Hepatocyte (in vitro differentiated cells): Measurements from ENCODE around the gene SH2D7. TPM values are rescaled to one million over a fixed set of nuclear protein-coding genes. Genes with fewer than 3 reads are reported as not detected.

Source experiments
- DNase-seq: peaks from one replicate; pipeline ENCODE4 v3.0.0-alpha.2; 2016; ENCODE audit warnings: low spot score
- H2AFZ ChIP-seq: fragments of 200-600 bp; sonication (generic); 2 replicates; pipeline ENCODE4 v1.6.0; 2016; ENCODE audit warnings: antibody characterized with exemption, mild to moderate bottlenecking
- H3K27ac ChIP-seq: fragments of 200-600 bp; sonication (generic); 2 replicates; pipeline ENCODE4 v1.5.1; 2016; ENCODE audit warnings: mild to moderate bottlenecking
- H3K27me3 ChIP-seq: fragments of 200-600 bp; sonication (generic); 2 replicates; pipeline ENCODE4 v1.6.1; 2016
- H3K36me3 ChIP-seq: fragments of 200-600 bp; sonication (generic); replicated peaks from 2 replicates; pipeline ENCODE4 v1.5.1; 2016; ENCODE audit warnings: low read depth; ENCODE audit not compliant: insufficient read depth
- H3K4me1 ChIP-seq: fragments of 200-600 bp; sonication (generic); 2 replicates; pipeline ENCODE4 v1.5.1; 2016; ENCODE audit warnings: mild to moderate bottlenecking, moderate library complexity; ENCODE audit not compliant: insufficient read depth
- H3K4me2 ChIP-seq: fragments of 200-600 bp; sonication (generic); 2 replicates; pipeline ENCODE4 v1.6.0; 2016
- H3K4me3 ChIP-seq: fragments of 200-600 bp; sonication (generic); 2 replicates; pipeline ENCODE4 v1.5.1; 2016; ENCODE audit warnings: mild to moderate bottlenecking
- H3K79me2 ChIP-seq: fragments of 200-600 bp; sonication (generic); 2 replicates; pipeline ENCODE4 v1.6.0; 2017; ENCODE audit warnings: mild to moderate bottlenecking
- H3K9me2 ChIP-seq: fragments of 200-600 bp; sonication (generic); replicated peaks from 2 replicates; pipeline ENCODE4 v1.6.0; 2017; ENCODE audit warnings: mild to moderate bottlenecking; ENCODE audit not compliant: insufficient read depth
- H3K9me3 ChIP-seq: fragments of 200-600 bp; sonication (generic); 2 replicates; pipeline ENCODE4 v1.5.1; 2016; ENCODE audit warnings: low read depth, mild to moderate bottlenecking
- H4K20me1 ChIP-seq: fragments of 200-600 bp; sonication (generic); 2 replicates; pipeline ENCODE4 v1.6.0; 2016; ENCODE audit warnings: mild to moderate bottlenecking; ENCODE audit not compliant: insufficient read depth, poor library complexity, severe bottlenecking
- EZH2 ChIP-seq: fragments of 200-600 bp; sonication (generic); IDR thresholded peaks from 2 replicates; pipeline ENCODE4 v1.6.1; 2016; ENCODE audit warnings: antibody characterized with exemption, mild to moderate bottlenecking, borderline replicate concordance
- EZH2phosphoT487 ChIP-seq: fragments of 200-600 bp; sonication (generic); IDR thresholded peaks from one replicate; pipeline ENCODE4 v1.6.1; 2018; ENCODE audit warnings: antibody characterized with exemption, mild to moderate bottlenecking, low read depth, moderate library complexity; ENCODE audit not compliant: unreplicated experiment, severe bottlenecking
- WGBS: methylation state at CpG from one replicate; pipeline ENCODE4 v1.1.6; 2016; ENCODE audit warnings: low lambda C conversion rate; ENCODE audit errors: missing lambda C conversion rate; 5-methylcytosine and 5-hydroxymethylcytosine counted together
- polyA plus RNA-seq: library from polyadenylated mRNA; unstranded; fragments of >200 nt; fragmentation: Nextera tagmentation; extraction: Ambion mirVana; gene quantifications from 2 replicates; pipeline ENCODE4 v1.2.1, GENCODE V29; 2016
- total RNA-seq: library from RNA; depleted of rRNA; stranded (reverse); fragments of >200 nt; gene quantifications from 2 replicates; pipeline ENCODE4 v1.2.3, GENCODE V29; 2014
- TF ChIP-seq, protein P1 (sequence below): fragments of 200-600 bp; sonication (generic); IDR thresholded peaks from 2 replicates; pipeline ENCODE4 v1.5.1; 2016; ENCODE audit warnings: antibody characterized with exemption, mild to moderate bottlenecking; ENCODE audit not compliant: poor library complexity

Gene SH2D7
- total and polyA plus RNA-seq, 2 experiments from 2014 or later: 0.22 TPM; not detected in 1

DNA sequence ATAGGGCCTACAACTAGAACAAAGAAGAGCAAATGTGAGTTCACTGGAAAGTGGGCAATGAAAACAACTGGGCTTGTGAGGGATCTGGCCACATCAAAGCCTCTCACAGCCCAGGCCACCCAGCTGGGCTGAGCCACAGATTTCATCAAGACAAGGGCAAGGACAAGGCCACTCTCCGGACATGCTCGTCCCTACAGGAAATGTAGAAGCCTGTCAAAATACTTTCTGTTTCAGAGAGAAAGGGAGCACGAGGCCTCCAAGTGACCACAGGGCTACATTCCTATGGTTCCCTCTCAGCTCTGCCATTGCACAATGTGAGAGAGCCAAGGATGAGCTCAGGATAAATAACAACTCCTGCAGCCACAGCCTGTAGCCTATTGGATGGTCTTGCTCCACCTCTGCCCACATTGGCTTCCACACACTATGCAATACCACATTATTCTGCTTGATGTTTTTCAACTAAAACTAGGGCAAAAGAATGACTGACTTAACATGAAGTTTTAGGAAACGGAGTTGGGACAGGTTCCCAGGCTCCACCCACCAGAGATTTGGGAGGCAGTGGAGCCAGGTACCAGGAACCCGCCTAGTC, 27.0 kb upstream of the SH2D7 start:
- WGBS: 64% methylated on average over 5 of the region's 5 CpGs
- DNase-seq: peak; percentile 83
- Histone ChIP-seq H3K4me1 (peaks cover 84% of the 10 kb centered on the region), H3K4me3 (no peak overlapping the region), H3K27ac (peak overlapping the region; percentile 93), H3K4me2 (peak overlapping the region; percentile 62), H2AFZ (no peak overlapping the region), H4K20me1 (no peaks in the 10 kb centered on the region), H3K36me3 (no peaks in the 10 kb centered on the region), H3K9me3 (no peaks in the 10 kb centered on the region), H3K9me2 (no peaks in the 10 kb centered on the region), H3K79me2 (peaks cover 94% of the 10 kb centered on the region), H3K27me3 (no peaks in the 10 kb centered on the region)
- TF ChIP-seq EZH2: no peak
- TF ChIP-seq, protein P1, sequence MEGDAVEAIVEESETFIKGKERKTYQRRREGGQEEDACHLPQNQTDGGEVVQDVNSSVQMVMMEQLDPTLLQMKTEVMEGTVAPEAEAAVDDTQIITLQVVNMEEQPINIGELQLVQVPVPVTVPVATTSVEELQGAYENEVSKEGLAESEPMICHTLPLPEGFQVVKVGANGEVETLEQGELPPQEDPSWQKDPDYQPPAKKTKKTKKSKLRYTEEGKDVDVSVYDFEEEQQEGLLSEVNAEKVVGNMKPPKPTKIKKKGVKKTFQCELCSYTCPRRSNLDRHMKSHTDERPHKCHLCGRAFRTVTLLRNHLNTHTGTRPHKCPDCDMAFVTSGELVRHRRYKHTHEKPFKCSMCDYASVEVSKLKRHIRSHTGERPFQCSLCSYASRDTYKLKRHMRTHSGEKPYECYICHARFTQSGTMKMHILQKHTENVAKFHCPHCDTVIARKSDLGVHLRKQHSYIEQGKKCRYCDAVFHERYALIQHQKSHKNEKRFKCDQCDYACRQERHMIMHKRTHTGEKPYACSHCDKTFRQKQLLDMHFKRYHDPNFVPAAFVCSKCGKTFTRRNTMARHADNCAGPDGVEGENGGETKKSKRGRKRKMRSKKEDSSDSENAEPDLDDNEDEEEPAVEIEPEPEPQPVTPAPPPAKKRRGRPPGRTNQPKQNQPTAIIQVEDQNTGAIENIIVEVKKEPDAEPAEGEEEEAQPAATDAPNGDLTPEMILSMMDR: no peak
- TF ChIP-seq EZH2phosphoT487: no peak

DNA sequence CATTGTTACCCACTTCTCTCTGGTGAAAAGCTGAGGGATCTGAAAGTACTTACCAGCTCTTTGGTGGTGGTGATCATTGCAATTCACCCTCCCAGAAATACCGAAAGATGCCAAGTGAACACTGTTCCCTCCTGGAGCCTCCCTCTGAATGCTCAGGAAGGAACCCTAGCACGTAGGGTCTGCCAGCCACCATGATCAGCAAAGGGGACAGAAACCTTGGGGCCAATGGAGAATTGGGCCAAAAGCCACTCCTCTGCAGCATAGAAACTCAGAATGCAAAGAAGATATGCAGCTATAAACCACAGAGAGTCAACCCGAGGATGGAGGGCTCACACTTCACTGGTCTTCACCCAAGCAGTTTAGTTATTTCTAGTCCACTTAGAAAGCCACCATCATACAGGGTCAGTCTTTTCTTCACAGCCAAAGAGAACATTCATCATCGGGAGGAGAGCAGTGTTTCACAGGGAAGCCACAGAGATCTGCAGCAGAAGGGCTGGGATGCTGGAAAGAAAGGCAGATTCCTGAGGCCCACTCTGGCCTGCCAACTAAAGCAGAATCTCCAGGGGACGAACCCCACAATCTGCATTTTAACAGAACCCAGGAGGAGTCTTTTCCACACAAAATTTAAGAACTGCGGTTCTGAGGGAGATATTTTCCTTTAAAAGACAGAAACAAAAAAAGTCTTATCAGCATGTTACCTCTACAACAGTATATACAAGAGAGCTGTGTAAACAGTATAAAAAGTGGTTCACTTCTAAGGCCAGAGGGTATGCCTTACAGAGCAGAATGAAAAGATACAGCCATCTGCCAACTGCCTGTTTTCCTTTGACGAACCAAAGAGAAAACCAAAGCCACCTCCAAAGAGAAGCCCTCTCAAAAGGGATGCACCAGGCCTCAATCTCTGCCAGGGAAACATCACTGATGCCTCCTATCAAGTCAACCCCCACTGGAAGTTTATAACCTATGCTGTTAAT, 26.1 kb upstream of the SH2D7 start:
- DNase-seq: no peak
- Histone ChIP-seq H3K9me3 (no peaks in the 10 kb centered on the region), H3K27me3 (no peaks in the 10 kb centered on the region), H3K4me1 (peaks cover 84% of the 10 kb centered on the region), H3K79me2 (peaks cover 94% of the 10 kb centered on the region), H3K27ac (peak overlapping the region; percentile 87), H3K4me2 (peak overlapping the region; percentile 62), H3K9me2 (no peaks in the 10 kb centered on the region), H3K4me3 (no peak overlapping the region), H2AFZ (no peak overlapping the region), H4K20me1 (no peaks in the 10 kb centered on the region), H3K36me3 (no peaks in the 10 kb centered on the region)
- TF ChIP-seq EZH2phosphoT487 (no peak), EZH2 (no peak)
- TF ChIP-seq, protein P1: no peak
- 70% methylated on average over 7 of the region's 7 CpGs for WGBS

DNA sequence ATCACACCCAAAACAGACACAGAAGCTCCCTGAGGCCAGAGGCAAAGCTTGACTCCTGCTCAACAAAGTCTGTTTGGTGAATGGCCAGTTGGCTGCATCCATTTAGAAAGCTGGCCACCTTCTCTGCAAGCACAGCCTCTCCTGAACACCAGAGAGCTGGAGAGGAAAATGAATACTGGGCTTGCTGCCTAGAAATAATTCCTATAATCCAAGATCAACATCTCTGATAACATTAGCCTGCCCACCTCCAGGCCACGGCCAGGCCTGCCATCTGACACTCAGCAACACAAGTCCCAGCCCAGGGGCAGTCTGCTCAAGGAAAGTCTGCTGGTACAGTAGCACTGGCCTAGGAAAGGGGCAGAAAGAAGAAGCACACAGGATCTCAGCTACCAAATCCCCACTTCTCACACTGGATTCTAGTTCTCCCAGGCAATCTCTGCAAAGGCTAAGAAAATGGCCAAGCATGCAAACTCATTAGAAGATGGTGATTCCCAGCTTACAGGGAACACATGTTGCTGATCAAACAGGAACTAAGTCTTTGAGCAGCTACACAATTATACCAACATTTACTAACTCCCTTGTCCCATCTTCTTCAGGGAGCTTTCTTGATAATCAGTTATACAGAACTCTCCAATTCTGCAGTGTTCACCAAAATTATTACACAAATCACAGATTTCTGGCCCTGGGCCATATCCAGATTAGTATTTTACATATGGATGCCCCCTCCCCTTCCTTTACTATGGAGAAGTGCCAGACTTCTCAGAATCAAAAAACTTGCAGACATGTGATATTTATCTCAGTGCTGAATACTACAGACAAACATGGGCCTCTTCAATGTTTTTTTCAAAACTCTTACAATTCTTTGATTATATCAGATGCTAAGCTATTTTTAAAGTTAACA, 24.8 kb upstream of the SH2D7 start:
- Histone ChIP-seq H3K4me2 (peak overlapping the region; percentile 48), H3K36me3 (no peaks in the 10 kb centered on the region), H3K9me3 (no peaks in the 10 kb centered on the region), H4K20me1 (no peaks in the 10 kb centered on the region), H3K79me2 (peaks cover 91% of the 10 kb centered on the region), H3K9me2 (no peaks in the 10 kb centered on the region), H2AFZ (no peak overlapping the region), H3K4me3 (no peak overlapping the region), H3K4me1 (peaks cover 83% of the 10 kb centered on the region), H3K27ac (peak overlapping the region; percentile 87), H3K27me3 (no peaks in the 10 kb centered on the region)
- DNase-seq: no peak
- no peak for TF ChIP-seq EZH2
- TF ChIP-seq, protein P1: no peak
- 26% methylated on average over 1 of the region's 1 CpG for WGBS
